Astrocyte (in vitro differentiated cells and primary cell): ENCODE results near the gene FSIP1. TPM values are rescaled to one million over a fixed set of nuclear protein-coding genes. Genes with fewer than 3 reads are reported as not detected.

Experiments used
- DNase-seq: peaks from one replicate; pipeline ENCODE4 v3.0.0-alpha.2; 2010; ENCODE audit warnings: low read depth
- FAIRE-seq: peaks from 2 replicates; lab custom pipeline; 2011; peaks lifted over from hg19 to GRCh38; lab: Jason Lieb, UNC
- H2AFZ ChIP-seq: 2 replicates; pipeline ENCODE4 v1.6.0; 2012; ENCODE audit warnings: low read depth, low read length, inconsistent platforms
- H3K27ac ChIP-seq: 2 replicates; pipeline ENCODE4 v1.5.1; 2011; ENCODE audit warnings: low read depth, low read length, inconsistent platforms
- H3K27me3 ChIP-seq: 2 replicates; pipeline ENCODE4 v1.6.0; 2011; ENCODE audit warnings: low read length, inconsistent platforms; ENCODE audit not compliant: insufficient read depth
- H3K36me3 ChIP-seq: 2 replicates; pipeline ENCODE4 v1.5.1; 2011; ENCODE audit warnings: low read length, inconsistent platforms; ENCODE audit not compliant: insufficient read depth
- H3K4me1 ChIP-seq: 2 replicates; pipeline ENCODE4 v1.5.1; 2011; ENCODE audit warnings: low read length, inconsistent platforms; ENCODE audit not compliant: insufficient read depth
- H3K4me2 ChIP-seq: 2 replicates; pipeline ENCODE4 v1.6.0; 2012; ENCODE audit warnings: low read length, inconsistent platforms
- H3K4me3 ChIP-seq: 2 replicates; pipeline ENCODE4 v1.5.1; 2011; ENCODE audit warnings: low read depth, mild to moderate bottlenecking, low read length, inconsistent platforms; ENCODE audit not compliant: insufficient read depth
- H3K79me2 ChIP-seq: 2 replicates; pipeline ENCODE4 v1.6.0; 2012; ENCODE audit warnings: mild to moderate bottlenecking, low read length, inconsistent platforms; ENCODE audit not compliant: insufficient read depth
- H3K9ac ChIP-seq: 2 replicates; pipeline ENCODE4 v1.6.0; 2012; ENCODE audit warnings: mild to moderate bottlenecking, low read length, inconsistent platforms
- H3K9me3 ChIP-seq: 2 replicates; pipeline ENCODE4 v1.5.1; 2012; ENCODE audit warnings: low read depth, mild to moderate bottlenecking, low read length, inconsistent platforms; ENCODE audit not compliant: insufficient read depth
- H4K20me1 ChIP-seq: 2 replicates; pipeline ENCODE4 v1.6.0; 2012; ENCODE audit warnings: low read length, inconsistent platforms; ENCODE audit not compliant: insufficient read depth
- H3K27ac Mint-ChIP-seq: one replicate; pipeline ENCODE4 v1.8.0; 2021; ENCODE audit warnings: mild to moderate bottlenecking, mixed read lengths; ENCODE audit not compliant: unreplicated experiment
- H3K27me3 Mint-ChIP-seq: one replicate; pipeline ENCODE4 v1.8.0; 2021; ENCODE audit warnings: low read depth, mixed read lengths; ENCODE audit not compliant: unreplicated experiment
- H3K36me3 Mint-ChIP-seq: one replicate; pipeline ENCODE4 v1.8.0; 2021; ENCODE audit warnings: low read depth, mixed read lengths; ENCODE audit not compliant: unreplicated experiment
- H3K4me1 Mint-ChIP-seq: one replicate; pipeline ENCODE4 v1.8.0; 2021; ENCODE audit warnings: low read depth, mixed read lengths; ENCODE audit not compliant: unreplicated experiment
- H3K4me3 Mint-ChIP-seq: one replicate; pipeline ENCODE4 v1.8.0; 2021; ENCODE audit warnings: mild to moderate bottlenecking, moderate library complexity, mixed read lengths; ENCODE audit not compliant: unreplicated experiment
- H3K9me3 Mint-ChIP-seq: one replicate; pipeline ENCODE4 v1.8.0; 2021; ENCODE audit warnings: mild to moderate bottlenecking, mixed read lengths; ENCODE audit not compliant: unreplicated experiment
- CTCF ChIP-seq: IDR thresholded peaks from 2 replicates; pipeline ENCODE4 v1.5.1; 2011; ENCODE audit warnings: low read depth, mild to moderate bottlenecking, inconsistent platforms, low read length, moderate library complexity; ENCODE audit not compliant: insufficient read depth
- EZH2 ChIP-seq: IDR thresholded peaks from 2 replicates; pipeline ENCODE4 v1.6.1; 2012; ENCODE audit warnings: mild to moderate bottlenecking, low read length, inconsistent platforms; ENCODE audit not compliant: insufficient read depth
- total RNA-seq: library from RNA; stranded (reverse); gene quantifications from 2 replicates; pipeline ENCODE4 v1.2.1, GENCODE V29; 2021

FSIP1 gene
- total RNA-seq, 1 donor from 2014 or later = 0.77 TPM

- TF ChIP-seq EZH2 = no peak
- no peak for TF ChIP-seq CTCF
Measured at GRCh38 chr15:39584266-39584659, 198.4 kb downstream of the FSIP1 start.

DNA sequence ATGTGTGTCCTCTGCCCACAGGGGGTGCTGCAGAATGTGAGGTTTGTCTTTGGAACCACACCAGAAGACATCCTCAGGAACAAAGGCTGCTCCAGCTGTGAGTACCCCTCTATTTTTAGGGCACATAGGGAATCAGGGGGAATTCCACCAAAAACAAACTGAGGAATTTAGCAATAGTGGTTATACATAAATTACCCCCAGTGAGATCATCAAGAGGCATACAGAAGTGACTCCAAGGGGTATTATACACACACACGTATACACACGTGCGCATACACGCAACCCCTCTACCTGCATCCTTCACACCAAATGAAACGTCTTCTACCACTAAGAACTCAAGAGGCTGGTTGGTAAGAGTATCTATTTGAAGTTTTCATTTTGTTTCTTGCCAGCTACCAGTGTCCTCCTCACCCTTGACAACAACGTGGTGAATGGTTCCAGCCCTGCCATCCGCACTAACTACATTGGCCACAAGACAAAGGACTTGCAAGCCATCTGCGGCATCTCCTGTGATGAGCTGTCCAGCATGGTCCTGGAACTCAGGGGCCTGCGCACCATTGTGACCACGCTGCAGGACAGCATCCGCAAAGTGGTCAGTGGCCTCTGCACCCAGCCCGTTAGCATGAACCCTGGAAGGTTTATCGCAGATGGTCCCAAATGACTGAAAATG lies 198.9 kb downstream of the FSIP1 start:
- H3K27me3 ChIP-seq = no peaks in the 10 kb centered on the region
- Mint-ChIP-seq H3K27ac (peak overlapping the region; percentile 49), H3K9me3 (peaks cover 2% of the 10 kb centered on the region), H3K27me3 (no peaks in the 10 kb centered on the region), H3K4me1 (peaks cover 49% of the 10 kb centered on the region), H3K36me3 (peaks cover 22% of the 10 kb centered on the region), H3K4me3 (peak overlapping the region; percentile 98)
- peak overlapping the region; percentile 4 for H3K27ac ChIP-seq
- FAIRE-seq (peak; percentile 56), DNase-seq (no peak)
- no peak overlapping the region for H2AFZ ChIP-seq
- peaks cover 64% of the 10 kb centered on the region for H3K36me3 ChIP-seq
- peak overlapping the region; percentile 94 for H3K4me2 ChIP-seq
- H3K79me2 ChIP-seq = peaks cover 47% of the 10 kb centered on the region
- no peaks in the 10 kb centered on the region for H3K9me3 ChIP-seq
- H3K4me3 ChIP-seq = peak overlapping the region; percentile 94
- H4K20me1 ChIP-seq = peaks cover 77% of the 10 kb centered on the region
- H3K9ac ChIP-seq = peak overlapping the region; percentile 96
- TF ChIP-seq EZH2 = no peak
- no peak for TF ChIP-seq CTCF
- peaks cover 57% of the 10 kb centered on the region for H3K4me1 ChIP-seq

More at GRCh38 chr15:39584266-39584659, 198.4 kb downstream of the FSIP1 start:
- Mint-ChIP-seq H3K9me3 (no peaks in the 10 kb centered on the region), H3K36me3 (peaks cover 24% of the 10 kb centered on the region), H3K4me3 (peak overlapping the region; percentile 98), H3K4me1 (peaks cover 48% of the 10 kb centered on the region), H3K27me3 (no peaks in the 10 kb centered on the region), H3K27ac (peak overlapping the region; percentile 49)
- H3K4me2 ChIP-seq = peak overlapping the region; percentile 94
- peak overlapping the region; percentile 96 for H3K9ac ChIP-seq
- DNase-seq (no peak), FAIRE-seq (no peak)
- H4K20me1 ChIP-seq = peaks cover 83% of the 10 kb centered on the region
- no peaks in the 10 kb centered on the region for H3K9me3 ChIP-seq
- no peak overlapping the region for H3K27ac ChIP-seq
- H3K27me3 ChIP-seq = no peaks in the 10 kb centered on the region
- peaks cover 47% of the 10 kb centered on the region for H3K79me2 ChIP-seq
- H3K4me3 ChIP-seq = peak overlapping the region; percentile 94
- H3K4me1 ChIP-seq = peaks cover 52% of the 10 kb centered on the region
- H2AFZ ChIP-seq = no peak overlapping the region
- H3K36me3 ChIP-seq = peaks cover 69% of the 10 kb centered on the region
